ENCODE data around the gene CDK17.

DNA sequence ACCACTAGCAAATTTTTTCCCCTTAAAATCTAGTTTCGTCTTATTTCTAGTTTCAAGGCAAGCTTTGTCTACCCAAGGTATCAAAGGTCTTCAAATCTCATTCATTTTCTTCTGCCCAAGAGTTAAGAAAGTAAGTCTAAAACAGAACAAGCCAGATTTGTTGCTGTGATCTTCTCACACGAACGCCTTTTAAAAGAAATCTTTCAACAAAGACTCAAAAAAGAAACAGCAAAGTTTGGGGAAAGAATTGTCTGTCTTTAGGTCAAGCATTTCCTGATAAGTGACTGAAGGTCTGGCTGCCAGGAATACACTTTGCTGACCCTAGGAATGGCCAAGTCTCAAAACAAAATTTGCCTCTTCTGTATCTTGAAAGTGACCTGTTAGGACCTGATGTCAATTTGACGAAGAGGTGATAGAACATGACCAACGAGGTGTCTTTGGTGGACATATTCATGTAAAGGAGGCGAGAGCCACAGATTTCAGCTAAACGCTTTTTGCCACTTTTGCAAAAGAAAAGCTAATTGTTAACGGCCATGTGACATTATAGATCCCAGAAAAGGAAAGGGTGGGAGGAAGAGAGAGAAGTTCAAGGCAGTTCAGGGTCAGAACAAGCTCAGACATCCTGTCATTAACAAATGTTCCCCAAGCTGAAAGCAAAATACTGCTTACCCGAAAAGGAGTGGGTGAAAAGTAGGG lies 1.7 kb downstream of the CDK17 start:
- TF ChIP-seq, protein P1, sequence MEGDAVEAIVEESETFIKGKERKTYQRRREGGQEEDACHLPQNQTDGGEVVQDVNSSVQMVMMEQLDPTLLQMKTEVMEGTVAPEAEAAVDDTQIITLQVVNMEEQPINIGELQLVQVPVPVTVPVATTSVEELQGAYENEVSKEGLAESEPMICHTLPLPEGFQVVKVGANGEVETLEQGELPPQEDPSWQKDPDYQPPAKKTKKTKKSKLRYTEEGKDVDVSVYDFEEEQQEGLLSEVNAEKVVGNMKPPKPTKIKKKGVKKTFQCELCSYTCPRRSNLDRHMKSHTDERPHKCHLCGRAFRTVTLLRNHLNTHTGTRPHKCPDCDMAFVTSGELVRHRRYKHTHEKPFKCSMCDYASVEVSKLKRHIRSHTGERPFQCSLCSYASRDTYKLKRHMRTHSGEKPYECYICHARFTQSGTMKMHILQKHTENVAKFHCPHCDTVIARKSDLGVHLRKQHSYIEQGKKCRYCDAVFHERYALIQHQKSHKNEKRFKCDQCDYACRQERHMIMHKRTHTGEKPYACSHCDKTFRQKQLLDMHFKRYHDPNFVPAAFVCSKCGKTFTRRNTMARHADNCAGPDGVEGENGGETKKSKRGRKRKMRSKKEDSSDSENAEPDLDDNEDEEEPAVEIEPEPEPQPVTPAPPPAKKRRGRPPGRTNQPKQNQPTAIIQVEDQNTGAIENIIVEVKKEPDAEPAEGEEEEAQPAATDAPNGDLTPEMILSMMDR (IDR thresholded peaks at IDR 0.05; ENCODE audit: control extremely low read depth in 1 of 3, insufficient read depth in 1 of 3, low read depth in 1 of 3, low read length in 3 of 3), result no peak
- TF ChIP-seq SUZ12 (IDR thresholded peaks at IDR 0.05; ENCODE audit: low read length) (no peak), ZNF274 (IDR thresholded peaks at IDR 0.05; ENCODE audit: borderline replicate concordance, extremely low read depth, low read length) (no peak), SP4 (IDR thresholded peaks at IDR 0.05; ENCODE audit: low read length) (no peak), KDM5A (IDR thresholded peaks at IDR 0.05; ENCODE audit: low read length) (no peak), POLR2A (IDR thresholded peaks at IDR 0.05; ENCODE audit: control extremely low read depth in 1 of 2, low read depth in 2 of 2, low read length in 2 of 2) (no peak), KDM1A (IDR thresholded peaks at IDR 0.05; ENCODE audit: borderline replicate concordance, low read length) (no peak), YY1 (IDR thresholded peaks at IDR 0.05; ENCODE audit: low read depth, low read length) (no peak), CHD2 (IDR thresholded peaks at IDR 0.05; ENCODE audit: low read length) (no peak)
